HEK293T (cell line): ENCODE measurements around the gene ENHO.

ENCODE experiments used
- ARNT ChIP-seq: fragments of 450-650 bp; IDR thresholded peaks from 2 replicates; pipeline ENCODE4 v1.6.1; 2017; ENCODE audit warnings: mild to moderate bottlenecking
- BHLHE40 ChIP-seq: fragments of 450-650 bp; IDR thresholded peaks from 2 replicates; pipeline ENCODE4 v1.6.1; 2016; ENCODE audit warnings: mild to moderate bottlenecking, moderate library complexity, borderline replicate concordance
- FOXA1 ChIP-seq: fragments of 450-650 bp; IDR thresholded peaks from 2 replicates; pipeline ENCODE4 v1.6.1; 2016; ENCODE audit warnings: mild to moderate bottlenecking
- FOXK2 ChIP-seq: fragments of 450-650 bp; IDR thresholded peaks from 2 replicates; pipeline ENCODE4 v1.6.1; 2016; ENCODE audit warnings: mild to moderate bottlenecking
- FOXM1 ChIP-seq: fragments of 450-650 bp; IDR thresholded peaks from 2 replicates; pipeline ENCODE4 v1.6.1; 2017; ENCODE audit warnings: mild to moderate bottlenecking, borderline replicate concordance
- HDGF ChIP-seq: fragments of 450-650 bp; IDR thresholded peaks from 2 replicates; pipeline ENCODE4 v1.6.1; 2017; ENCODE audit warnings: antibody characterized with exemption, borderline replicate concordance
- PKNOX1 ChIP-seq: fragments of 450-650 bp; IDR thresholded peaks from 2 replicates; pipeline ENCODE4 v1.6.1; 2016
- SP1 ChIP-seq: fragments of 450-650 bp; IDR thresholded peaks from 2 replicates; pipeline ENCODE4 v1.6.1; 2017
- SUZ12 ChIP-seq: fragments of 450-650 bp; IDR thresholded peaks from 2 replicates; pipeline ENCODE4 v1.6.1; 2016; ENCODE audit warnings: mild to moderate bottlenecking

- TF ChIP-seq BHLHE40 = no peak
- no peak for TF ChIP-seq FOXM1
- TF ChIP-seq FOXK2 = no peak
- TF ChIP-seq PKNOX1 = no peak
- no peak for TF ChIP-seq ARNT
- no peak for TF ChIP-seq SUZ12
- TF ChIP-seq FOXA1 = no peak
- no peak for TF ChIP-seq HDGF
- no peak for TF ChIP-seq SP1
Observed at GRCh38 chr9:34505370-34506120, 17.2 kb downstream of the ENHO start.
